ENCODE results near the gene CAVIN3.

Gene CAVIN3, protein sequence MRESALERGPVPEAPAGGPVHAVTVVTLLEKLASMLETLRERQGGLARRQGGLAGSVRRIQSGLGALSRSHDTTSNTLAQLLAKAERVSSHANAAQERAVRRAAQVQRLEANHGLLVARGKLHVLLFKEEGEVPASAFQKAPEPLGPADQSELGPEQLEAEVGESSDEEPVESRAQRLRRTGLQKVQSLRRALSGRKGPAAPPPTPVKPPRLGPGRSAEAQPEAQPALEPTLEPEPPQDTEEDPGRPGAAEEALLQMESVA

DNA sequence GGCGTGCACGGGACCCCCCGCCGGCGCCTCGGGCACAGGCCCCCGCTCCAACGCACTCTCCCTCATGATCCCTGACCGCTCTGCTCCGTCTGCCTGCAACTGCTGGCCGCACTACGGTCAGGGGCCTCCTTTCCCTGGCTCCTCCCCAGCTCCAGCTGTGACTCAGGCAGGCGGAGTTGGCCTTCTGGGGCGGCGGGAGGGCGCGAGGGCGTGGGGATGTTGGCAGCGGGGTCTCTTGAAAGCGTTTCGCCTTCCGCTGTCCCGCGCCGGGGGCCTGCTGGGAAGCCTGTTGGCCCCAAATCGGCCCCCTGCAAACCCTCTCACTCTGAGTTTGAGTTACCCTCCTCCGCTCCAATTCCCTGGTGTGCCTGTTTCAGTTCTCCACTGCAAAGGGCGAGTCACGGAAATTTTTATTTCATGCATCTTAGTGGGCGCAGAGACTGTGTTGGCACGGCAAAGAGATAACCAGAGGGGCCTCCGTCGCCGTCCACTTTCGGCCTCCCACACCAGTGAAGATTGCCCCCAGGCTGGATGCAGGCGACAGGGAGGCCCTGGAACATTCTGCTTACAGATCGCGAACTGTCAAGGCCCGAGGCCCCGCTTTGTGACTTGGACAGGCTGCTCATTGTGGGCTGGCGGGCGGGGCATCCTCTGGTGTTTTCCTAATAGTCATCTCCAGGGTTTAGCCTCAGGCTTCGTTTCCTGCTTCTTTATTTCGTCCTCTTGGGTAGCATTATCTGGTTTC lies at the start of gene CAVIN3:
Gene CAVIN3 (minus strand): TSS at position 91 of the 745 bp plus-strand sequence. CDS start 25 bp downstream, at position 66.
- DNase-seq (ENCODE audit: low read depth, low spot score), result no peak
- peak within 1 kb of the TSS; percentile 75 for H3K4me3 ChIP-seq (ENCODE audit: low read depth, low read length)
- CTCF ChIA-PET, result interaction anchor here (0.8 to 13.4 kb wide), 6 partner anchors 17 to 70 kb away, joined by 3 to 180 read pairs (median 104); partner anchors contain the start of gene SMPD1
- TF ChIP-seq, protein P1, sequence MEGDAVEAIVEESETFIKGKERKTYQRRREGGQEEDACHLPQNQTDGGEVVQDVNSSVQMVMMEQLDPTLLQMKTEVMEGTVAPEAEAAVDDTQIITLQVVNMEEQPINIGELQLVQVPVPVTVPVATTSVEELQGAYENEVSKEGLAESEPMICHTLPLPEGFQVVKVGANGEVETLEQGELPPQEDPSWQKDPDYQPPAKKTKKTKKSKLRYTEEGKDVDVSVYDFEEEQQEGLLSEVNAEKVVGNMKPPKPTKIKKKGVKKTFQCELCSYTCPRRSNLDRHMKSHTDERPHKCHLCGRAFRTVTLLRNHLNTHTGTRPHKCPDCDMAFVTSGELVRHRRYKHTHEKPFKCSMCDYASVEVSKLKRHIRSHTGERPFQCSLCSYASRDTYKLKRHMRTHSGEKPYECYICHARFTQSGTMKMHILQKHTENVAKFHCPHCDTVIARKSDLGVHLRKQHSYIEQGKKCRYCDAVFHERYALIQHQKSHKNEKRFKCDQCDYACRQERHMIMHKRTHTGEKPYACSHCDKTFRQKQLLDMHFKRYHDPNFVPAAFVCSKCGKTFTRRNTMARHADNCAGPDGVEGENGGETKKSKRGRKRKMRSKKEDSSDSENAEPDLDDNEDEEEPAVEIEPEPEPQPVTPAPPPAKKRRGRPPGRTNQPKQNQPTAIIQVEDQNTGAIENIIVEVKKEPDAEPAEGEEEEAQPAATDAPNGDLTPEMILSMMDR (IDR thresholded peaks at IDR 0.05; ENCODE audit: insufficient read depth, low read length, missing control alignments), result no peak
- POLR2A ChIA-PET, result interaction anchor here (0.7 to 2.0 kb wide), 9 partner anchors 8 to 85 kb away, joined by 3 to 6 read pairs (median 4); partner anchors contain the start of gene SMPD1

- H3K4me3 ChIP-seq (ENCODE audit: low read depth, low read length), result no peak overlapping the region
- TF ChIP-seq, protein P1 (IDR thresholded peaks at IDR 0.05; ENCODE audit: insufficient read depth, low read length, missing control alignments), result no peak
- ChIA-PET CTCF (interaction anchor here (0.8 to 19.6 kb wide), 5 partner anchors 11 to 341 kb away, joined by 3 to 494 read pairs (median 131); partner anchors contain the start of gene CCKBR), POLR2A (no interaction called here)
- DNase-seq (ENCODE audit: low read depth, low spot score), result no peak
Observed at GRCh38 chr11:6365659-6366058, 45.4 kb upstream of the CAVIN3 start.

GRCh38 chr11:6362873-6363678 lies 42.8 kb upstream of the CAVIN3 start:
- POLR2A ChIA-PET, result interaction anchor here (0.6 to 1.5 kb wide), 4 partner anchors 44 to 125 kb away, joined by 3 to 4 read pairs (median 4); no protein-coding TSS in a partner anchor
- H3K4me3 ChIP-seq (ENCODE audit: low read depth, low read length), result no peak overlapping the region
- CTCF ChIA-PET, result interaction anchor here (0.6 to 19.6 kb wide), 62 partner anchors 12 to 473 kb away, joined by 3 to 494 read pairs (median 5); partner anchors contain the start of genes CAVIN3, CCKBR, CNGA4 and FHIP1B
- peak; percentile 33 for DNase-seq (ENCODE audit: low read depth, low spot score)
- TF ChIP-seq, protein P1 (IDR thresholded peaks at IDR 0.05; ENCODE audit: insufficient read depth, low read length, missing control alignments), result peak; percentile 97

- DNase-seq (ENCODE audit: low read depth, low spot score), result no peak
- ChIA-PET CTCF (interaction anchor here (0.6 to 19.6 kb wide), 56 partner anchors 11 to 473 kb away, joined by 3 to 494 read pairs (median 6); partner anchors contain the start of genes CAVIN3, CCKBR, CNGA4 and FHIP1B), POLR2A (interaction anchor here (0.6 to 1.5 kb wide), 4 partner anchors 43 to 124 kb away, joined by 3 to 4 read pairs (median 4); no protein-coding TSS in a partner anchor)
- no peak overlapping the region for H3K4me3 ChIP-seq (ENCODE audit: low read depth, low read length)
- TF ChIP-seq, protein P1 (IDR thresholded peaks at IDR 0.05; ENCODE audit: insufficient read depth, low read length, missing control alignments), result no peak
Observed at GRCh38 chr11:6362185-6362872, 42.0 kb upstream of the CAVIN3 start.

- H3K4me3 ChIP-seq (ENCODE audit: low read depth, low read length), result no peak overlapping the region
- TF ChIP-seq, protein P1 (IDR thresholded peaks at IDR 0.05; ENCODE audit: insufficient read depth, low read length, missing control alignments), result no peak
- DNase-seq (ENCODE audit: low read depth, low spot score), result no peak
- ChIA-PET CTCF (interaction anchor here (1.1 to 19.6 kb wide), 8 partner anchors 9 to 336 kb away, joined by 3 to 494 read pairs (median 100); partner anchors contain the start of genes CAVIN3 and CCKBR), POLR2A (interaction anchor here (0.6 to 0.7 kb wide), 2 partner anchors 19 to 107 kb away, joined by 3 to 4 read pairs; no protein-coding TSS in a partner anchor)
Observed at GRCh38 chr11:6360183-6360582, 39.9 kb upstream of the CAVIN3 start.
